BJ (cell line): Measurements from ENCODE around the gene UQCRC1. TPM values are rescaled to one million over a fixed set of nuclear protein-coding genes. Genes with fewer than 3 reads are reported as not detected.

ENCODE experiments used
- CTCF ChIA-PET: fragments of 350-600 bp; formaldehyde crosslinking; extraction: SDS; loops from one replicate; lab custom pipeline; 2021; ENCODE audit warnings: antibody characterized with exemption, inconsistent platforms; lab: Yijun Ruan, JAX
- POLR2A ChIA-PET: fragments of 300-600 bp; sonication (Branson Sonifier 250); formaldehyde crosslinking; extraction: SDS; loops from one replicate; lab custom pipeline; 2021; ENCODE audit warnings: antibody characterized with exemption; lab: Charles Lee
- DNase-seq: peaks from one replicate; pipeline ENCODE4 v3.0.0-alpha.2; 2011; ENCODE audit warnings: low read depth
- H3K27me3 ChIP-seq: 2 replicates; pipeline ENCODE4 v1.6.0; 2011; ENCODE audit warnings: low read length; ENCODE audit not compliant: control insufficient read depth, insufficient read depth
- H3K36me3 ChIP-seq: 2 replicates; pipeline ENCODE4 v1.5.1; 2011; ENCODE audit warnings: low read length; ENCODE audit not compliant: control insufficient read depth, insufficient read depth
- H3K4me3 ChIP-seq: 2 replicates; pipeline ENCODE4 v1.5.1; 2011; ENCODE audit warnings: low read depth, mild to moderate bottlenecking, control low read depth, low read length
- CTCF ChIP-seq: IDR thresholded peaks from 2 replicates; pipeline ENCODE4 v1.5.1; 2011; ENCODE audit warnings: low read depth, mild to moderate bottlenecking, control low read depth, inconsistent platforms, low read length, moderate library complexity; ENCODE audit not compliant: insufficient read depth
- polyA plus RNA-seq: library from polyadenylated mRNA; depleted of rRNA; stranded (reverse); fragments of >200 nt; gene quantifications from 2 replicates; pipeline ENCODE4 v1.2.3, GENCODE V29; 2011

UQCRC1 gene
- polyA plus RNA-seq, 1 experiment = 662 TPM

DNA sequence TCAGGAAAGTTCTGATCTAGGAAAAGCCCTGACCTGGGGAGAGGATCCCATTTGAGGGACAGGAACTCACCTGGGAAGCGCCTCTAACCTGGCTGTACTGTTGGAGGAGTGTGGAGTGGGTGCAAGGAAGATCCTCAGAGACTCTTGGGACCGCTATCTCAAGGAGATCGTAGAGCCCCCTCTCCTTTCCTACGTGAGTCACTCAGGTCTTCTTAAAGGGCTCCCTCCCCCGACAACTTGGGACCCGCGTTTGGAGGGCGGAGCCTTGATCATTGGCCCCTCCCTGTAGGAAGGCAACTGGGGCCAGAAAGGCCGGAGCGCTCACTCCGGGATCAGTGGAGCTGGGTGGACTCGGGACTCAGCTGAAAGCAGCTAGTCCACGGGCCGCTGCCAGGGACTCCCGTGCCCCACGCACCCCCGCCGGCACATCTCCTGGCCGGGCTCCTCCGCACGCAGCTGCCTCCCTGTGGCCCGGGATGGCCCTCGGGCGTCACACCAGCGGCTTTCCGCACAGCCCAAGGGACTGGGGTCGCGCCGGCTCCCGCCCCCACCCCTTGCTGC lies 25.3 kb upstream of the UQCRC1 start:
- TF ChIP-seq CTCF = no peak
- Histone ChIP-seq H3K27me3 (no peaks in the 10 kb centered on the region), H3K4me3 (peak overlapping the region; percentile 88), H3K36me3 (peaks cover 28% of the 10 kb centered on the region)
- POLR2A ChIA-PET = interaction anchor here (0.6 to 1.5 kb wide), 6 partner anchors 27 to 336 kb away, joined by 3 to 4 read pairs (median 4); partner anchors contain the start of genes CELSR3, NCKIPSD and PFKFB4
- no peak for DNase-seq
- CTCF ChIA-PET = interaction anchor here (1.0 to 3.6 kb wide), 23 partner anchors 10 to 85 kb away, joined by 3 to 36 read pairs (median 5); partner anchors contain the start of genes CELSR3, NCKIPSD, TMEM89 and UCN2

GRCh38 chr3:48633743-48634142 lies 24.3 kb upstream of the UQCRC1 start:
- TF ChIP-seq CTCF = no peak
- H3K36me3 ChIP-seq = peaks cover 32% of the 10 kb centered on the region
- POLR2A ChIA-PET = interaction anchor here (0.6 kb wide), 2 partner anchors 11 to 14 kb away, joined by 4 to 6 read pairs; no protein-coding TSS in a partner anchor

DNA sequence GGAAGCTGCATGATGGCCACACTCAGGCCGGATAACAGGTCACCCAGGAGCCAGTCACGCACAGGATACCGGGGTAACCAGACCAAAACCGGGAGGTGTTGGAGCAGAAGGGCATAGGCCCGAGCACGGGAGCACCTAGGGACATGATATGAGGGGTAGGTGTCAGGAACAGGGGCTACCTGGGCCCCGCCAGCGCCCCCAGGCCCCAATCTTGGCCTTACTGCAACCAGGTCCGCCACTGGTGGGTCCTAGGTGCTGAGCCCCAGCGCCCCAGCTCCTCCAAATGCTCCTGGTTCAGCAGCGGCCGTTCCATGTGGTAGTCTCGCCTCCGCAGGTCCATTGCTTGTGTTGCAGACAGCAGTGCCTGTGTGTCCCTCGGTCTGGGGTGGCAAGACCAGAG lies 23.8 kb upstream of the UQCRC1 start:
- ChIA-PET POLR2A (interaction anchor here (0.6 kb wide), 1 partner anchor 10 kb away, joined by 6 read pairs; no protein-coding TSS in a partner anchor), CTCF (interaction anchor here (1.5 to 3.6 kb wide), 4 partner anchors 9 to 75 kb away, joined by 6 to 36 read pairs (median 26); partner anchors contain the start of genes CELSR3 and TMEM89)
- DNase-seq = no peak
- Histone ChIP-seq H3K36me3 (peaks cover 36% of the 10 kb centered on the region), H3K4me3 (no peak overlapping the region), H3K27me3 (no peaks in the 10 kb centered on the region)
- TF ChIP-seq CTCF = no peak

More at GRCh38 chr3:48633743-48634142, 24.3 kb upstream of the UQCRC1 start:
- CTCF ChIA-PET = interaction anchor here (1.1 to 3.6 kb wide), 8 partner anchors 10 to 75 kb away, joined by 3 to 36 read pairs (median 18); partner anchors contain the start of genes CELSR3, NCKIPSD, TMEM89 and UQCRC1
- no peak for DNase-seq
- H3K27me3 ChIP-seq = no peaks in the 10 kb centered on the region
- H3K4me3 ChIP-seq = no peak overlapping the region; the same call in 1 of the 2 replicates

- Histone ChIP-seq H3K27me3 (no peaks in the 10 kb centered on the region), H3K4me3 (no peak overlapping the region), H3K36me3 (peaks cover 44% of the 10 kb centered on the region)
- ChIA-PET CTCF (interaction anchor here (1.7 kb wide), 1 partner anchor 20 kb away, joined by 5 read pairs; no protein-coding TSS in a partner anchor), POLR2A (no interaction called here)
- no peak for TF ChIP-seq CTCF
- DNase-seq = no peak
Observed at GRCh38 chr3:48631516-48632448, 22.3 kb upstream of the UQCRC1 start.
